ENCODE results near the gene MRFAP1L1. TPM values are rescaled to one million over a fixed set of nuclear protein-coding genes. Genes with fewer than 3 reads are reported as not detected.
A peak's percentile ranks its signal among the peaks of the same experiment; 100 is the strongest.

The MRFAP1L1 gene
- total RNA-seq, 3 donors from 2014 or later, result 24.2 to 49.0 (median 31.2) TPM

DNA sequence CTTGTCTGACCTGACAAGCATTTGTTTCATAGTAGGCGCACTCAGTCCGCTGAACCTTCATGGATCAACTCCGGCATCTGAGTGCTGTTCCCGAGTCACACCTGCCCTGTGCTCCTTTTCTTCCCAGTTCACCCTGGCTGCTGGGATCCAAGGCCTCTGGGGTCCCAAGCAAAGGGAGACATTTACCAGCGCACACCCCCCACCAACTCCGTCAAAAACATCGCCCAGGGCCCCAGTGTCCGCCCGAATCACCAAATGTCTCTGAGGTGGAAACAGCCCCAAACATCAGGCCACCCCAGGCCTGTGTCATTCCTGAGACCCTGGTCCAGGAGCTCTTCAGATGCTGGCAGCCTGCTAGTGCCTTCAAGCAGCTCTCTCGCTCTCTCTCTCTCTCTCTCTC lies 11.5 kb upstream of the MRFAP1L1 start:
- H3K9me3 ChIP-seq, result no peaks in the 10 kb centered on the region
- peaks cover 13% of the 10 kb centered on the region for H3K4me1 ChIP-seq (ENCODE audit: low read depth)
- ATAC-seq (no peak), DNase-seq (no peak)
- intact Hi-C loops (cut with DNase I, micrococcal nuclease), result loop anchor here (2.0 to 5.0 kb wide), 3 partner anchors 151 to 351 kb away; no protein-coding TSS in a partner anchor
- no peak overlapping the region for H3K4me3 ChIP-seq
- TF ChIP-seq CTCF (IDR thresholded peaks at IDR 0.05), result no peak
- H3K36me3 ChIP-seq (ENCODE audit: low read depth), result no peaks in the 10 kb centered on the region

DNA sequence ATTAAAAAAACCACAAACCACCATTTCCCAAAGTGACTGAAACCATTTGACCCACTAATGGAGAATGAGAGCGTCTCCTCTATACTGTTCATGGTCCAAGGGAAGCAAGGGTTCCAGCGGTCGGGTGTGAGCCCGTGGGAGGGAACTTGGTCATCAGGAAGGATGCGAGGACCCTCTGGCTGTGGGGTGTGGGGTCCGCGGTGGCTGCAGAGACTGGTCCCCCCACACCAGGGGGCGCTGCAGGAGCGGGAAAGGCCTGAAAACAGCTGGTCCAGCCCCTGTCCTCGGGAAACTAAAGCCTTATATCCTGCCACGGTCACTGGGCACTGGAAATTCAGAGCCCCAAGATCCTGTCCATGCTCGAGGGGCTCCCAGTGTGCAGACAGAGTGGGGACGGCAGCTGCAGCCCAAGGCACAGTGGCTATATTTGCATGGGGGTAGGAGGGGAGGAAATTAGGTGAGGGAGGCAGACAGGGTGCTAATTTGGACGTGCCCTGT lies 10.6 kb upstream of the MRFAP1L1 start:
- peaks cover 17% of the 10 kb centered on the region for H3K4me1 ChIP-seq (ENCODE audit: low read depth)
- intact Hi-C loops (cut with DNase I, micrococcal nuclease), result loop anchor here (2.0 to 5.0 kb wide), 3 partner anchors 152 to 352 kb away; no protein-coding TSS in a partner anchor

DNA sequence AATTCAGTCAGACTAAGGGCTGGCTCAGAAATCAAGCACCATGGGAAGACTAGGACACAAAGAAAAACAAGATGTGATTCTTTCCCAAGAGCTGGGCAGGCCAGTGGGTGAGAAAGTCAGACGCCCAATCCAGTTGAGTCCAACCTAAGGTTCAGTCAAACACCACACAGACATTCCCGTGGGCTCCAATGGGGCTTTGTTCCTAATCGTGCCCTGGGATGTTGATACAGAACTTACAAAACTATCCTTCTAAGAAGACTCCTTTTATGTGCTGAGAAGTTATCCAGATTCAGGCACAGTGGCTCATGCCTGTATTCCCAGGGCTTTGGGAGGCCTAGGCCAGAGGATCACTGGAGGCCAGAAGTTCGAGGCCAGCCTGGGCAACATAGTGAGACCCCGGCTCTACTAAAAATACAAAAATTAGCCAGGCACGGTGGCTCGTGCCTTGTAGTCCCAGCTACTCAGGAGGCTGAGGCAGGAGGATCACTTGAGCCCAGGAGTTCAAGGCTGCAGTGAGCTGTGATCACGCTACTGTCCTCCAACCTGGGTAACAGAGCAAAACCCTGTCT lies 10.0 kb upstream of the MRFAP1L1 start:
- peaks cover 17% of the 10 kb centered on the region for H3K4me1 ChIP-seq (ENCODE audit: low read depth)
- no peak for ATAC-seq
- no peak for TF ChIP-seq CTCF (IDR thresholded peaks at IDR 0.05)
- intact Hi-C loops (cut with DNase I, micrococcal nuclease), result loop anchor here (2.0 to 5.0 kb wide), 3 partner anchors 153 to 353 kb away; no protein-coding TSS in a partner anchor
- H3K9me3 ChIP-seq, result no peaks in the 10 kb centered on the region
- H3K4me3 ChIP-seq, result no peak overlapping the region
- H3K36me3 ChIP-seq (ENCODE audit: low read depth), result no peaks in the 10 kb centered on the region
- no peak for DNase-seq

More for the DNA sequence above, 10.6 kb upstream of the MRFAP1L1 start:
- TF ChIP-seq CTCF (IDR thresholded peaks at IDR 0.05), result peak; percentile 86
- Histone ChIP-seq H3K4me3 (no peak overlapping the region), H3K36me3 (ENCODE audit: low read depth) (no peaks in the 10 kb centered on the region), H3K9me3 (no peaks in the 10 kb centered on the region)
- peak; percentile 82 to 90 (median 84) for DNase-seq
- ATAC-seq, result peak; percentile 60

- no peaks in the 10 kb centered on the region for H3K36me3 ChIP-seq (ENCODE audit: low read depth)
- no peak for ATAC-seq
- intact Hi-C loops (cut with DNase I, micrococcal nuclease), result no loop called here
- H3K4me3 ChIP-seq, result no peak overlapping the region
- DNase-seq, result no peak
- H3K9me3 ChIP-seq, result no peaks in the 10 kb centered on the region
- peaks cover 17% of the 10 kb centered on the region for H3K4me1 ChIP-seq (ENCODE audit: low read depth)
- no peak for TF ChIP-seq CTCF (IDR thresholded peaks at IDR 0.05)
These were observed 9.4 kb upstream of the MRFAP1L1 start for GRCh38 chr4:6718932-6719610.

DNA sequence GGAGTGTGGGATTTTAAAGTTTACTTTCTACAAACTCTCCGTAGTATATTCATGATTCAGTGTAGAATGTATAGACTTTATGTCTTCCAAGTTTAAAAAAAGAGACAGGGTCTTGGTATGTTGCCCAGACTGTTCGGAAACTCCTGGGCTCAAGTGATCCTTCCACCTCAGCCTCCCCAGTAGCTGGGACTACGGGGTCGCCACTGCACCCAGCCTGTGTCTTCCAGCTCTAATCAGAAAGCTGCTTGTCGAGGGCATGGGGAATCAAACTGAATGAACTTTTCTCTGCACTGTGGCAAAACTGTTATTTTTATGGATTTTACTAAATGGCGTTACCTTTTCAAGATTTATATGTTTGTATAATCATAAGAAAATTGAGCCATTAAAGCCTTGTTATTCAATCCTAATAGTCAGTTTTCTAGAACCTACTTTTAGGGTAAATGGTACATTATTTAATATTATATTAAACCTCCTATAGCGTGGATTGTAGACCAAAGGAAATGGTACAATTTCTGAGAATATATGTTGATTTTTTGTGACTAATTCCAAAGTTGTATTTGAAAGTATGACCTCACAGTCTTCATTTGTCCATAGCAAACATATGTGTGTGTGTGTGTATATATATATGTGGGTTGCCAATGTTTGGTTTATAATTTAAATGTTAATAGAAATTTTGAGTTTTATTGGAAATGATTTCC lies 7.4 kb upstream of the MRFAP1L1 start:
- Histone ChIP-seq H3K4me1 (ENCODE audit: low read depth) (peaks cover 17% of the 10 kb centered on the region), H3K9me3 (no peaks in the 10 kb centered on the region), H3K4me3 (peak overlapping the region; percentile 67), H3K36me3 (ENCODE audit: low read depth) (no peaks in the 10 kb centered on the region)
- intact Hi-C loops (cut with DNase I, micrococcal nuclease), result no loop called here
- DNase-seq (no peak), ATAC-seq (no peak)
- TF ChIP-seq CTCF (IDR thresholded peaks at IDR 0.05), result no peak

Measured in mucosa of descending colon (tissue), 3 donors.